Measurements from ENCODE around the gene ACOX2.

DNA sequence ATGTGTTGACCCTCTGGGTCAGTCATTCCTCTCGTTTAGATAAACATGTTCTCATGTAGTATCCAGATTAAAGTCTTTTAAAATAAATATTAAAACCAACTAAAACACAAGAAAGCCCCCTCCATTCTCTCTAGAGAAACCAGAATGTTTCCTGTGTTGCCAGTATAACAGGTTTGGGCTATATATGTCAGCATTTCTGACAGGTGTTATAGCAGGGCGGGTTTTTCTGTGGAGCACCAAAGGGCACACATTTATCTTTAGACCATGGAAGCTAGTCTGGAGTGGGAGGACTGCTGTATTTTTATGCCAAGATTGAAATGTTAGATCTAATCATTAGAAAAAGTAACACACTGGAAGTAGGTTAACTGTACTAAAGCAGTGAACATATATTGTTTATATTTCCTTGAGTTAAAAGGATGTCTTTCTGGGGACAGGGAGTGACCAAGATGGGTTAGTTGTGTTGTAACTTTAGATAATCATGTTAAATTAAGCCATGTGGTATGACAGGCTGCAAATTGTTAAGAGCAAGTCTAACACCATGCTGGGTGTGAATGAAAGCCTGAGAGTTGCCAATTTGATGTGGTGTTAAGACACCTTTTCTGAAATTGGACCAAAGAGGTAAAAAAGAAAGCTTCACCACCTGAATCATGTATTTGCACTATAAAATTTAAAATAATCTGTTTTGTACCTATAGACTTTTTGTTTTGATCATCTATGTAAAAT lies 29.5 kb downstream of the ACOX2 start:
- TF ChIP-seq, protein P1, sequence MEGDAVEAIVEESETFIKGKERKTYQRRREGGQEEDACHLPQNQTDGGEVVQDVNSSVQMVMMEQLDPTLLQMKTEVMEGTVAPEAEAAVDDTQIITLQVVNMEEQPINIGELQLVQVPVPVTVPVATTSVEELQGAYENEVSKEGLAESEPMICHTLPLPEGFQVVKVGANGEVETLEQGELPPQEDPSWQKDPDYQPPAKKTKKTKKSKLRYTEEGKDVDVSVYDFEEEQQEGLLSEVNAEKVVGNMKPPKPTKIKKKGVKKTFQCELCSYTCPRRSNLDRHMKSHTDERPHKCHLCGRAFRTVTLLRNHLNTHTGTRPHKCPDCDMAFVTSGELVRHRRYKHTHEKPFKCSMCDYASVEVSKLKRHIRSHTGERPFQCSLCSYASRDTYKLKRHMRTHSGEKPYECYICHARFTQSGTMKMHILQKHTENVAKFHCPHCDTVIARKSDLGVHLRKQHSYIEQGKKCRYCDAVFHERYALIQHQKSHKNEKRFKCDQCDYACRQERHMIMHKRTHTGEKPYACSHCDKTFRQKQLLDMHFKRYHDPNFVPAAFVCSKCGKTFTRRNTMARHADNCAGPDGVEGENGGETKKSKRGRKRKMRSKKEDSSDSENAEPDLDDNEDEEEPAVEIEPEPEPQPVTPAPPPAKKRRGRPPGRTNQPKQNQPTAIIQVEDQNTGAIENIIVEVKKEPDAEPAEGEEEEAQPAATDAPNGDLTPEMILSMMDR (IDR thresholded peaks at IDR 0.05), result no peak
- TF ChIP-seq EP300 (IDR thresholded peaks at IDR 0.05), result no peak
- TF ChIP-seq POLR2A (IDR thresholded peaks at IDR 0.05), result no peak
